Osteoblast (primary cell): ENCODE measurements around the gene FGFR3. TPM values are rescaled to one million over a fixed set of nuclear protein-coding genes. Genes with fewer than 3 reads are reported as not detected.

ENCODE experiments used
- DNase-seq: peaks from one replicate; pipeline ENCODE4 v3.0.0; 2011; ENCODE audit warnings: low spot score, mixed read lengths; ENCODE audit not compliant: insufficient read length; ENCODE audit errors: missing footprints
- H2AFZ ChIP-seq: 2 replicates; pipeline ENCODE4 v1.6.0; 2011; ENCODE audit warnings: mild to moderate bottlenecking, low read length
- H3K27ac ChIP-seq: 2 replicates; pipeline ENCODE4 v1.5.1; 2011; ENCODE audit warnings: mild to moderate bottlenecking, low read depth, low read length, moderate library complexity
- H3K27me3 ChIP-seq: 2 replicates; pipeline ENCODE4 v1.6.0; 2012; ENCODE audit warnings: mild to moderate bottlenecking, control low read depth, inconsistent platforms, low read length, moderate library complexity; ENCODE audit not compliant: insufficient read depth
- H3K36me3 ChIP-seq: 2 replicates; pipeline ENCODE4 v1.5.1; 2011; ENCODE audit warnings: mild to moderate bottlenecking, low read length, control low read depth, moderate library complexity; ENCODE audit not compliant: insufficient read depth
- H3K4me1 ChIP-seq: 2 replicates; pipeline ENCODE4 v1.5.1; 2011; ENCODE audit warnings: mild to moderate bottlenecking, low read length, control low read depth, moderate library complexity; ENCODE audit not compliant: insufficient read depth
- H3K4me2 ChIP-seq: 2 replicates; pipeline ENCODE4 v1.6.0; 2011; ENCODE audit warnings: mild to moderate bottlenecking, low read length; ENCODE audit not compliant: insufficient read depth
- H3K4me3 ChIP-seq: fragments of 200-600 bp; sonication (generic); 3 replicates; pipeline ENCODE4 v1.5.1; 2012; ENCODE audit warnings: mild to moderate bottlenecking, low read length, inconsistent platforms; ENCODE audit not compliant: insufficient read depth
- H3K79me2 ChIP-seq: 2 replicates; pipeline ENCODE4 v1.6.0; 2012; ENCODE audit warnings: mild to moderate bottlenecking, low read length, control low read depth, inconsistent platforms; ENCODE audit not compliant: insufficient read depth
- H3K9me3 ChIP-seq: 2 replicates; pipeline ENCODE4 v1.5.1; 2011; ENCODE audit warnings: low read depth, low read length, control low read depth
- H4K20me1 ChIP-seq: 2 replicates; pipeline ENCODE4 v1.6.0; 2012; ENCODE audit warnings: mild to moderate bottlenecking, low read length, control low read depth; ENCODE audit not compliant: insufficient read depth
- CTCF ChIP-seq: IDR thresholded peaks from 2 replicates; pipeline ENCODE4 v1.5.1; 2011; ENCODE audit warnings: mild to moderate bottlenecking, low read depth, low read length, moderate library complexity; ENCODE audit errors: extremely low read depth
- total RNA-seq: library from RNA; depleted of rRNA; stranded (reverse); fragments of >200 nt; gene quantifications from 2 replicates; pipeline ENCODE4 v1.2.3, GENCODE V29; 2012

The FGFR3 gene
- total RNA-seq, 1 donor, result 0.36 TPM

DNA sequence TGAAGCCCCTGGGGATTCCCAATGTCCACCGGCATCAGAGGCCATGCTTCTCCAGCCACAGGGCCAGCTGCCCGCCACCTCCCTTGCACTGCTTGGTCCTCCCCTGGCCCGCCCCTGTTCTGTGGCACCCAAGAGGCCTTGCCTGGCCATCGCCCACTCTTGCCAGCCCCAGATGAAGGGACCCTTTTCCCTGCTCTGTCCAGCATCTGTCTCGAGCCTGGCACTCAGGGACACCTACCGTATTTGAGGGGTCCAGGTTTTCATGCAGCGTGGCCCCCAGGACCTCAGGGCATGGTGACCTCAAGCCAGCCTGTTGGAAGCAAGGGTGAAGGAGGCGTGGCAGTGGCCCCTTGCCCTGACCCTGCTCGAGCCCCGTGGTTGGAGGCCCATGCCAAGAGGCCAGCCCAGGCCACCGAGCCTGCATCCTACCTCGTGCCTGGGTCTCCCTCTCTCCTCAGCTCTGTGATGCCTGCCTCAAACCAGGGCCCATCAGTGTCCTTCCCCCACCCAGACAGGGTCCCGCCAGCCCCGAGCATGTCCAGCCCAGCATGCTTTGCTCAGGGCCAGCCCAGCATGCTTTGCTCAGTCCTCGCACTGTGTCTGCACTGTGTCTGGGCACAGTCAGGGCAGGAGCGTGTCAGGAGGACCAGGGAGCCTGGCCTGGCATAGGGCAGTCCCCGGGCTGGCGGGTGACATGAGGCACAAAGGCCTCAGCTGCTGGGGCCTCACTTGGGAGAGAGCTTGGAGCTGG is 14.3 kb upstream of the FGFR3 start:
- no peaks in the 10 kb centered on the region for H3K4me1 ChIP-seq
- H3K9me3 ChIP-seq, result no peaks in the 10 kb centered on the region
- H2AFZ ChIP-seq, result no peak overlapping the region
- no peak overlapping the region for H3K4me3 ChIP-seq
- DNase-seq, result no peak
- TF ChIP-seq CTCF, result no peak
- H3K4me2 ChIP-seq, result no peak overlapping the region
- H3K27me3 ChIP-seq, result no peaks in the 10 kb centered on the region
- H3K79me2 ChIP-seq, result no peaks in the 10 kb centered on the region
- no peaks in the 10 kb centered on the region for H4K20me1 ChIP-seq
- no peaks in the 10 kb centered on the region for H3K36me3 ChIP-seq
- no peak overlapping the region for H3K27ac ChIP-seq

DNA sequence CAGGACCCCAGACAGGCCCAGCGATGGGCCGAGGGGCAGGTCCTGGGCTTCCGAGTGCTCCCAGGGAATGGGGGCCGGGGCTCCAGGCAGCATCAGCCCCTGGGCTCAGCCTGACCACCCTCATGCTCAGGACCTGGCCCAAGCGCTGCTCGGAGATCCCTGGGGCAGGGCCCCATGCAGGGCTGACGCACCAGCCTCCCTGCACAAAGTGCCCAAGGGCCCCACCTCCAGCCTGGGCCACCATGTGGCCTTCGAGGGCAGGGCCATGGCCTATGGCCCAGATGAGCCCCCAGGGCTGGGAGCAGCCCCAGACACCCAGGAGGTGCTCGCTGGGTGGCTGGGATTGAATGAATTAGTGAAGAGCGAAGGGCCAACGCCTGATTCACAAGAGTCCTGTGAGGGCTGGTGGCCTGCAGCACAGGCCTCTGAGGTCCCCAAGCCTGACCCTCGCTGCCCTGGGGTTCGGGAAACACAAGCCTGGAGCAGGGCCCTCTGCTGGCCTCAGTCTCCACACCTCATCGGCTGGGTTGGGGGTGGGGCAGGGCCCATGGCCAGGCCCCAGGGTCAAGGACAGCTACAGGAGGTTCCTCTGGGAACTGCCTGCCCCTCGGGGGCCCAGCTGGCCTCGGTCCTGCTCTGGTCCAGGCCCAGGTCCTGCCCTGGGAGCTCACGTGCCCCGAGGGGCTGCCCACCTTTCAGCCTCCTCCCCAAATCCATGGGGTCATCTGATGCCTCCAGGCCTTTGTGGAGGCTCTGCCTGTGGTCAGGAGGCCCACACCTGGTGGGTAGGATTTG is 13.3 kb upstream of the FGFR3 start:
- Histone ChIP-seq H3K36me3 (no peaks in the 10 kb centered on the region), H3K4me1 (no peaks in the 10 kb centered on the region), H3K27ac (no peak overlapping the region), H3K4me2 (no peak overlapping the region), H2AFZ (no peak overlapping the region), H3K9me3 (no peaks in the 10 kb centered on the region), H3K27me3 (no peaks in the 10 kb centered on the region), H3K4me3 (no peak overlapping the region), H4K20me1 (no peaks in the 10 kb centered on the region), H3K79me2 (no peaks in the 10 kb centered on the region)
- TF ChIP-seq CTCF, result no peak
- peak; percentile 84 for DNase-seq

GRCh38 chr4:1780435-1780834 is 12.7 kb upstream of the FGFR3 start:
- Histone ChIP-seq H3K4me3 (no peak overlapping the region), H3K4me1 (no peaks in the 10 kb centered on the region)

More at GRCh38 chr4:1780435-1780834, 12.7 kb upstream of the FGFR3 start:
- no peaks in the 10 kb centered on the region for H3K9me3 ChIP-seq
- no peak for DNase-seq
- H2AFZ ChIP-seq, result no peak overlapping the region
- H4K20me1 ChIP-seq, result no peaks in the 10 kb centered on the region
- no peaks in the 10 kb centered on the region for H3K79me2 ChIP-seq
- no peak overlapping the region for H3K27ac ChIP-seq
- H3K27me3 ChIP-seq, result no peaks in the 10 kb centered on the region
- H3K36me3 ChIP-seq, result no peaks in the 10 kb centered on the region
- no peak for TF ChIP-seq CTCF
- H3K4me2 ChIP-seq, result no peak overlapping the region
